ENCODE results near the gene GALNT18.

GALNT18 gene

DNA sequence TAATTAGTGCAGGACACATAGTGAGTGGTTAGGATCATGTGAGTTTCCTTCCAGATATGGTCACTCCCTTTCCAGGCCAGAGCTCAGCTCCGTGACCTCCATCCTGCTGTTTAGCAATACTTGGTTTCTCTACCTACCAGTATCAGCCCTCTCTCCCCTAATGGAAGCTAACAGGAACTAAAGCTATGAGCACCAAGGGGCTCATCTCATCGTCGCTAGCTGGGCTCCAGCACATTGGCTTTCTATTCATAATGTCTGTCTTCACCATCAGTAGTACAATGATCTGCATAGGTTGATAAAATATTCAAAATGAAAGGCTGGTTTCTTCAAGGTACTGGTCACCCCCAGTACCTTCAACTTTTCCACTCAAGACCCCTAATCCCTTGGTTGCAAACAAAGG lies 2.4 kb upstream of the GALNT18 start:
- DNase-seq (ENCODE audit: low read depth in 2 of 2): no peak

DNA sequence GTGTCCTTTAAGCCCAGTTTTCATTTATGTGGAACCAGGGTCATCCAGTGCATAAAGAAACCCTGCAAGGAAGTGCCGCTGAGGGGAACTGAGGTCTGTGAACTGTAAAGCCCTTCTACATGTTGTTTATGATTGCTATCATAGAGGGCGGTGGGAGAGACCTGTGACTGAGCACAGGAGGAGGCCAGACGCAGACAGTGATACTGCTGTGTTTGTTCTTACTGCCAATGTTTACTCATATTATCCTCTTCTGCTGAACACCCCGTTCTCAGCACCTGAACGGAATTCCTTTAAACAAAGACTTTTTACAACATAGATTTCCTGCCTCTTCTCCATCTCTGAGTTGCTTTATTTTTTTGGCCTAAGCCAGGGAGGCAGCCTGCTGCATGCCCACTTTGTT lies 967 bp upstream of the GALNT18 start:
- no peak for DNase-seq (ENCODE audit: low read depth in 2 of 2)

DNA sequence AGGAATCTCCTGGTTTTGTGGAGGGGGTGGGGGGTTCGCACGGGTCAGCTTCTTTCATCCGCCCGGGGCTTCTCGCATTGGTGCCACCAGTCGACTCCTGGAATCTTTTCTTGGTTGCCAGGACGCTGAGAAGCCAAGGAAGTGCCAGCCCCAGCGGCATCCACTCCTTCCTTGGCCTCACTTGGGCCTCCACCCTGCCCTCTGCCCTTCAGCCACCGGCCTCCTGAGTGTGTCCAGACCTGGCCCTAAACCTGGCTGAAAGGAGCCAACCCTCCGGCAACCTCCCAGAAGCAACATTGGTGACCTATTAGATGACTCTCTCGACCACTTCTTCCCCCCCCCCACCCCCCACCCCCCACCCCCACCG lies 518 bp upstream of the GALNT18 start:
- DNase-seq (ENCODE audit: low read depth in 2 of 2): no peak

DNA sequence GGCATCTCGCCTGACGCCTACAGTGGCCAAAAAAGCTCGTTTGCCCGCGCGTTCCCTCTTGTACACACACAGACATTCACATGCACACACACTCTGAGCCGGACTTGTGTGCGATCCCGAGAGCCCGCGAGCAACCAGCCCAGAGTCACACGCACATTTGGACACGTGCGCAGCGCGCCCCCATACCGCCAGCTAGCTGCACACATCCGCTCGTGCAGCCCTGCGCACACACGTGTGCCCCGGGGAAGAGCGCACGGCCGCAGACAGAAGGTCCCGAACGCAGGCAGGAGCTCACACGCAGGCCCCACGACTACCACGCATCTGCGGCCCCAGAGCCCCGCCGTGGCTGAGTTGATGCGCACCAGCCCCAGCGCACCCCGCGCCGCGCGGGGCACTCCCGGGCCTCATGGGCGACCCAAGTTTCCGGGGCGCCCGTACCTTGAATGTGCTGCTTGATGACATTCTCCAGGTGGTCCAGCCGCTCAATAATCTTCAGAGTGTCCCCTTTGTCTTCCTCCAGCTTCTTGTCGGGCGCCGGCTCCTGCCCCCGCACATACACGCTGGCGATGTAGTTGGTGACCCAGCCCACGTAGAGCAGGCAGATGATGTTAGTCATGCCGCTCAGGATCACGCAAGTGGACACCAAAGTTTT lies 758 bp downstream of the GALNT18 start:
- no peak for DNase-seq (ENCODE audit: low read depth in 2 of 2)

DNA sequence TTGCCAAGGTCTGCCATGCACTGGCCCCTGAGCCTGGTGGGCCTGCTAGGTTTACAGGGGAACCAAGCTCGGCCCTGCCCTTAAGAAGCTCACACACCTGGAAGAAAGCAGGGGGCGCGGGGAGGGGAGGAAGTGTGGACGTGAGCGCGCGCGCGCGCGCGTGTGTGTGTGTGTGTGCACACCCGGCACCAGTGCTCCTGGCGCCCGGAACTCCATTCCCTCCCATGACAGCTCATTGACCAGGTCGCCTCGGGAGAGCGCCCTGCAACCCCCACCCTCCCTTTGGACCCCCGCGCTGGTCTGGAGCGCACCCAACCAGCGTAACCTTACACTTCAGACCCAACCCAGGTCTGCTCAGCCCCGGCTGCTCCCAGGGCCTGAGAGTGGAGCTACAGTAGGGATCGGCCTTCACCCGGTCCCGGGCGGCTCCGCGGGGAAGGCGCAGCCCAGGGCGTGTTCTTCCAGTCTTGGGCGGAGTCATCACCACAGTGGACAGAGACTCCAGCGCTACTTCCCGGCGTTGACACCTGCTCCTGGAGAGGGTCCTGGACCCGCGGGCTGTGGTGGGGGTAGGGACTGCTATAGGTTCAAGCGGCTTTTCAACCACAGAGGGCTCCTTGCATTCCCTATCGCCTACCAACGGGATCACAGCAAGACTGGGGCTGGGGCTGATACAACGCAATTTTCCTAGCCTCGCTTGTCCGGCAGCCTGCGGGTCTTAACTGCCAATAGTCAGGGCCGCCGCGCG lies 1.5 kb downstream of the GALNT18 start:
- DNase-seq (ENCODE audit: low read depth in 2 of 2): no peak

DNA sequence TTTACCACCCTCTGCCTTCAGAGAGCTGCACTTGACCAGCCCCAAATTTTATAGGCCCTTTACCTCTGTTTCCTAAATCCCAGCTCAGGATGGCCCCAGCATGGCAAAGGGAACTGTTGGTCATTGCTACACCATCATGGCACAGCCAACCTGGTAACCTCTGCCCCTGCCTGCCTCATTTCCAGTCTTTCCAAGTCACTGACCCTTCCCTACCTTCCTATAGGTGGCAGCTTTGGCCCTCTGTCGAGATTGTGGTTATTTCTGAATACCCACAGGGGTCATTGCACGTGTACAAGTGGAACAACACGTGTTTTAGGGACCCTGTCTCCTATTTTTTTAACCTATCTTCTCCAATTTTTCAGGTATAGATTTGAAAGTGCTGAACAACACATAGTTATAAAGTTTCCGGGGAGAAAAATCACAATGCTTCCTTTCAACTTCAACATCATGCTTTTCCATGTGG lies 2.8 kb downstream of the GALNT18 start:
- DNase-seq (ENCODE audit: low read depth in 2 of 2): no peak

DNA sequence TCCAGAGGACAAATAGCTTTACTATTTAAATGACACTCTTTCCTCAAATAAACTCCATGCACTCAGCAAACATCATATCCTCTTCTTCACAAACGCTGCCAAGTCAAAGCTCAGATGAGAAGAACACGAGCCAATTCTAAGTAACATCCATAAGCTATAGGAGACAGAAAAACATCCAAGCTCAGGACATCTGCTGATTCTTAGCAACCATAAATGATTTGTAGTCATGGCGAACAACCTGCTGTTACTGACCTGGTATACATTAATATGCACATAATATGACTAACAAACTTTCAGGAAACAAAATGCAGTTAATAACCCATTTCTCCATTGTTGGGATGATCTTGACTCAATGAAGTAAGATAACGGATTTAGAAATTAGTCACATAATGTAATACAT lies 6.7 kb downstream of the GALNT18 start:
- no peak for DNase-seq (ENCODE audit: low read depth in 2 of 2)

DNA sequence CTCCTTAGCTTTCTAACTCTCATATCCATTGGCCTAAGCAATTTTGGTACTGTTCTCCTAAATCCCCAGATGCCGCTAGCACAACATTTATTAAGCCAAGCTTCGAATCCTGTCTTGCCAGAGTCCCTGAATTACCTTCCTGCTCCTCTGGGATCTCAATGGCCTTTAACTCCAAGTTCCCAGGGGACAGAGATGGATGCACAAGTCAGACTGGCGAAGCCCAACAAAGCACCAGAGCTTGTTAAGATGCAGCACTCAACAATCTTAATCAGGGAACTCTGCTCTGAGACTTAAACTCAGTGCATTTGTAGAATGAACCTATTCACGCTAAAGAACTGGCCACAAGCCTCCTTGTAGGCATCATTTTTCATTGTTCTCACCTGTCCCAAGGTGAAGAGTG lies 9.4 kb downstream of the GALNT18 start:
- no peak for DNase-seq (ENCODE audit: low read depth in 2 of 2)

DNA sequence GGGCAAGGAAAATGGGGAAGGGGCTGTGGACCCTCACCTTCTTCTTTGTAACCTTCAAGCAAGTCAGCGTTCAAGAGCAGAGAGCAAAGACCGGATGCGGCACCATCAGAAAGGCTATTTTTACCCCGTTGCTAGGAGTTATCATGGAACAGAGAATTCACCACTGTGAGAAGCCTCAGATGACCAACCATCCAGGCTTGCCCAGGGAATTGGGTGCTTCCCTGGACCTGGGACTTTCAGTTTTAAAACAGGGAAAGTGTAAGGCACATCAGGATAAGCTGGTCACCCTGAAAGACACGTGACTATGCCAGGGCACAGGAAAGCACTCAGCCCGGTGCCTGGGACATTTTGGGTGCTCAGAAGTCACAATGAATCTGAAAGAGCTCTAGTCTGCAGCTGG lies 10.4 kb downstream of the GALNT18 start:
- no peak for DNase-seq (ENCODE audit: low read depth in 2 of 2)

DNA sequence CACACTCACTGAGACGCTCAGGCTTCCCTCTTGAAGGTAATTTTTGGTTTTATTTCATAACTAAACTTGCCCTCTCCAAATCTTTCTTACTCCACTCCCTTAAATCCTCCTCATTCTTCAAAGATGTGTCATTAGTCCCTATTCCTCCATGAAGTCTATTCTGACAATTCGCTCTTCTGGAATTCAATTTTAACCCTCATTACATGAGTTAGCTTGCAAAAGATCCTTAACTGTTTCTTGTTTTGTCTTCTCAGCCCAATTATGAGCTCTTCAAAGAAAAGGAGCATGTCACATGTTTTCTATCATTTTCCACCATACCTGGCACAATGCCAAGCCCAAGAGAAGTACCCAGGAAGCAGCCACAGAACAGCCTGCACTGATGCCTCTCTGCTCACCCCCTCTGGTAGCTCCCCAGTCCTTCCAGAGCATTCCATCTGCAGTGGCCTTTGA lies 13.0 kb downstream of the GALNT18 start:
- no peak for DNase-seq (ENCODE audit: low read depth in 2 of 2)

DNA sequence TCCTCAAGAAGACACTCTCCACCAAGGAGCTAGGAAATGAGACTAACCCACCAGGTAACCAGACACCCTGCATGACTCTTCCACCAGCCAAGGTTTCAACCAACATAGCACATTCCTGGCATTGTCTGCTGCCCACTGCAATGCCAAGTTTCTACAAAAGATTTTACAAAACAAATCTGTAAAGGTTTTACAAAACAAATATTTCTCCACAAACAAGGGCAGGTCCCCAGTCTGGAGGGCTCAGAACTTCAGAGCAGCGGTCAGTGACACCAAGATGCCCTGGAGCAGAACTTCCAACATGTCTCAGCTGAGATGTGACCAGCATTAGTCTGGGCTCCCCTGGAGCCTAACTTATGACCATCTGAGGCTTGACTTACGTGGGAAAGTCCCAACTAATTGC lies 14.0 kb downstream of the GALNT18 start:
- no peak for DNase-seq (ENCODE audit: low read depth in 2 of 2)

DNA sequence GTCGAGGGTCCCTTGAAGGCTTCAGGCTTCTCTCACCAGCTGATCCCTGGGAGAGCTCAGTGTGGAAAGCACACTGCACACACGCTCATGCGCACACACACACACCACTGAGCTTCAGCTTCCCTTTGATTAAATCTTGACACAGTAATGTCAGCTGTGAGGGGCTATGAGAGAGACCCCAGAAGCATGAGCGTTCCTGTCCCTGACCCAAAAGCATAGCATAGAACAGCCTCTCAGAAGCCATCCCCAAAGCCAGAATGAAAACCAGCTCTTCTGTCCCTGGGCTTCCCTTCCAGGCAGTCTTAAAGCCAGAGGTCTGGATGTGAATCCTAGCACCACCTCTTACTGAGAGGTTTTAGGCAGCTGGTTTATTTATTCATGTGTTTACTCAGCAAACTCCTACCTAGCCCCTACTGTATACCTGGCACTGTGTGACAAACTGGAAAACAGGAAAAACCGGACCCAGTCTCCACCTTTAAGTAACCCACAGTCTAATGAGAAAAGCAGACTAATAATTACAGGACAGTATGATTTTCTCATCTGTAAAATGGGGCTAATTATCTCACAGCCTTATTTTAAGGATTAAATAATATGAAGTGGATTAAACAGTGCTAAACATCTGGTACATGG lies 15.9 kb downstream of the GALNT18 start:
- no peak for DNase-seq (ENCODE audit: low read depth in 2 of 2)

DNA sequence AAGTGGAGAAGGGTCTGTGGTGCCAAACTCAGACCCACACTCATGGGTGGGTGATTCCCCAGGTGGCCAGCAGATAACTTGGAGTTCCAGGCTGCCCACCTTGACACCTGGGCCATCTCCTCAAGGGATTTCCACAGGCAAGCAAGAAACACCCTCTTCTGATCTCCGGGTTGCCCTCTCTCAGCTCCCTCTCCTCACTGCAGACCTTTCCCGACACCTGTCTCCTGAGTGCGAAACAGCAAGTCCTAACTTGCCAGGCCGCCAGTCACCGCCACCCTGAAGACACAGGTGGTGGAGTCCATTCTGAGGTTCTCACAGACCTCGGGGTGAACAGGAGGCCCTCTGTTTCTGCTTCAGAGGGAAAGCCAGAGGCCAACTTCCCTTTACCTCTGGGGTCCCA lies 16.6 kb downstream of the GALNT18 start:
- DNase-seq (ENCODE audit: low read depth in 2 of 2): no peak

DNA sequence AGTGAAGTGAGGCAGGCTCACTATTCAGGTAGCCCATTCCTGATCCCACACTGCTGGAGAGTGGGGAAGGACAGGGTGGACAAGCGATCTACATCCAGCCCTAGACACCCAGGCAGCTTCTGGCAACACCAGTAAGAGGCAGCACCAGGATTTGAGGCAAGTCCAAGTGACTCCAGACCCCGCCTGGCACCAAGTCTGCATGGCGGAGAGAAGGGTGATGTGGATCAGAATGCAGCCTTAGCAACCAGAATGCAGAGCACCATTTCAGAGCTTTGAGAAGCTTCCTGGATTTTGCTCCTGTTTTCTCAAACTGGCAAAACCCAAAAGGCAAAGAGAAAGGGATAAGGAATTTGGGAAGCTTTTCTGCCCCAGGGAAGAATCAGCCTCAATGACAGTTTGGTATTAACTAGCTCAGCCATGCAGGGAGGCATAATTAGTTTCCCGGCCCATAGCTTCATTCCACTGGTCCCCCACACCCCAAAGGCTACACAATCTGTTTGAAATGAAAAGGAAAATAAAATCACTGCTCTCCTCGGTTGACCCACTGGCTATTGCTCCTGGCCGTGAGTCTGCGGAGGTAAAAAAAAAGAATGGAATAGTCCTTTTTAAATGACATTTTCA lies 17.3 kb downstream of the GALNT18 start:
- no peak for DNase-seq (ENCODE audit: low read depth in 2 of 2)

DNA sequence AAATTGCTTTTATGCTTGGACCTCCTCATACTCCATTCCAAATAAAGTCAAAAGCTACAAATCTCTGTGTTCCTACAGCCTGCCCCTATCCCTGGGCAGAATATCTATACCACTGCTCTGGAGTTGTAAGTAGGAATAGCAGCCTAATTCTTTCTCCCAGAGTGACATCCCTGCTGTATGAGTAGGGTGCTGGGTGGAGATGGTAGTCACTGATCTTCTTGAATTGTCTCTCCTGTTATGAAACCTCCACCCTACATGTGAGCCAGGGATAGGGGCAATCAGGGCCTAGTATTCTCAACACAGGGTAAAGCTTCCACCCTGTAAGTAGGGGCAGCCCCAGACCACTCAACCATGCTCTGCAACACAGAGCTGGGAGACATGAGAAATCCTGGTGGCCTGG lies 19.8 kb downstream of the GALNT18 start:
- DNase-seq (ENCODE audit: low read depth in 2 of 2): no peak

DNA sequence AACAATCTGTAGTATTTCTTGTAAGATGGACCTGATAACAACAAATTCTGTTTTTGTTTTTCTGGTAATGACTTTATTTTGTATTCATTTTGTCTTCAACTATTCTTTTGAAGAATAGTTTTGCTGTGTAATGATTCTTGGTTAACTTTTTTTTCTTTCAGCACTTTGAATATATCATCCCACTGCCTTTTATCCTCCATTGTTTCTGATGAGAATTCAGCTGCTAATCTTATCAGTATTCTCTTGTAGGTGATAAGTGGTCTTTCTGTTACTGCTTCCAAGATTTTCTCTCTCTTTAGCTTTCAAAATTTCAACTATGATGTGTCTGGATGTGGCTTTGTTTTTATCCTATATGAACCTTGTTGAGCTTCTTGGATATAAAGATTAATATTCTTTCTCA lies 21.5 kb downstream of the GALNT18 start:
- DNase-seq (ENCODE audit: low read depth in 2 of 2): no peak

DNA sequence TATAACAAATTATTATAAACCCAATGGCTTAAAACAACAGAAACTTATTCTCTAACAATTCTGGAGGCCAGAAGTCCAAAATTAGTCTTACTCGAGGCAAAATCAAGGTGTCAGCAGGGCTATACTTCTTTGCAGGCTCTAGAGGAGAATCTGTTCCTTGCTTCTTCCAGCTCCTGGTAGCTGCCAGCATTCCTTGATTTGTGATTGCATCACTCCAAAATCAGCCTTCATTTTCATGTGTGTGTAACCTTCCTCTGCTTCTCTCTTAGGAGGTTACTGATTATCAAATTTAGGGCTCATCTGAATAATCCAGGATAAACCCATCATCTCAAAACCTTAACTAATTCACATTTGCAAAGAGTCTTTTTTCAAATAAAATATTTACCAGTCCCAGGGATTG lies 23.6 kb downstream of the GALNT18 start:
- no peak for DNase-seq (ENCODE audit: low read depth in 2 of 2)

DNA sequence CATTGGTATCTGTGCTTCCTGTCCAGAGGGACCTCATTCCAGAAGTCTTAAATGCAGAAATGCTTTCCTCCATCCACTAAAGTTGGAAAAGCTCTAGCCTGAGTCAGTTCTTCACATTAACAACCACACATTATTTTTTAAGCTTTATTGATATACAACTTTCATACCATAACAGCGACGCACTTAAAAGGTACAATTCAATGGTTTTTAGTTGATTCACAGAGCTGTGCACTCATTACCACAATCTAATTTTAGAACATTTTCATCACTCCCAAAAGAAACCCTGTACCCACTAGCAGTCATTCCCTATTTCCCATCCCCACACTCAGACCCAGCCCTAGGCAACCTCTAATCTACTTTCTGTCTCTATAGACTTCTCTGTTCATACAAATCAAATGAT lies 27.6 kb downstream of the GALNT18 start:
- DNase-seq (ENCODE audit: low read depth in 2 of 2): no peak

DNA sequence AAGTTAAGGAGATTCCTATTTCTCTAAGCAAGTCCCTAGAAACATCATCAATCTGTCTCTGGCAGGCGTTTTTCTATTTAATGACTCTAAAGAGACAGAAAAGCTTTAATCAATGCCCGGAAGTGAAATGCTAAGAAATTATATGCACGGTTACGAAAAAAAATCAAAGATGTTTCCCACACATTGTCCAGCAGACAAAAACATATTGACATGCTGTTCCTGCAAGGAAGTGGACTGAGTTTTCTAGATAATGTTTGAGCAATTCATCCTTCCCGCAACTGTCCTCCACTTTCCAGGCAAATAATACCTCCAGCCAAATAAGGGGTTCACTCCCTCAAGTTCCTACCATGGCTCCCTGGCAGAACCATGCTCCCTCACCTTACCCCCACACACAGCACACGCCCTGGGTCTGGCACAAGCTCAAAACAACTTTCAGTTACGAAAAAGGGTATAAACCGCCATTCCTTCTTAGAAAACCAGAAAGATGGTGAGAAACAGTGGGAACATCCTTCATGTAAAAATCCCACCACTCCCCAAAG lies 29.6 kb downstream of the GALNT18 start:
- DNase-seq (ENCODE audit: low read depth in 2 of 2): no peak

DNA sequence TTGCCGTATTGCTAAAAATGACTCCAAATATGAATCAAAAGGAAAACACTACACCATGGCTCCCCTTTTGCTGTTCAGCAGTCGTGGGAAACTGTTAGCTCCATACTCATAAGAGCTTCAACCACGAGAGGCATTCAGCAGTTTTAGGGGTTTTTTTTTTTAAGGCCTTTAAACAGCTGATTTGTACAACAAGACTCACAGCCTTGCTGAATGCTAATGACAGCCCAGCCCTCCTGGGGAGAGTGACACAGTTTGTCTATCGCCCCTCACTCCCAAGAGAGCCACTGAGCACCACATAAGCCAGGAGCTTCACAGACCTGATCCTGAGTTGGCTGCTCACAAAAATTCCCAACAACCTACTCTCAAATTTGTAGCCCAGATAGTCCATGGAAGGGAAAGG lies 32.4 kb downstream of the GALNT18 start:
- no peak for DNase-seq (ENCODE audit: low read depth in 2 of 2)

DNA sequence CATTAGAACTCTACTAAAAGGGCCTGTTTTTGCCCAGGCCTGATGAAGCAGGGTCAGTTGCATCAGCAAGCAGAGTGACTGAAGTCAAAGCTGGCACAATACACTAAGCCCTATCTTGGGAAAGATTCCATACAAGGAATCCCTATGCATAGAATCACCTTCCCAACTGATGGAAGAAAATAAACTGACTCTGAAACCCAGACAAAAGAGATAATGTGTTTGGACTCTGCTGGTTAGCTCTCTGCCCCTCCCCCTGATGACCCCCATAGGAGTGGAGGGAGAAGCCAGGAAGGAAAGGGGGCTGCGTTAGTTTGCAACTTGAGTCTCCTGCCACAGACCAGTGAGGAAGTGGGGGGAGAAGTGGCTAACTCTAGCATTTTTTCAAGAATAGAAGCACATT lies 32.9 kb downstream of the GALNT18 start:
- DNase-seq (ENCODE audit: low read depth in 2 of 2): no peak

DNA sequence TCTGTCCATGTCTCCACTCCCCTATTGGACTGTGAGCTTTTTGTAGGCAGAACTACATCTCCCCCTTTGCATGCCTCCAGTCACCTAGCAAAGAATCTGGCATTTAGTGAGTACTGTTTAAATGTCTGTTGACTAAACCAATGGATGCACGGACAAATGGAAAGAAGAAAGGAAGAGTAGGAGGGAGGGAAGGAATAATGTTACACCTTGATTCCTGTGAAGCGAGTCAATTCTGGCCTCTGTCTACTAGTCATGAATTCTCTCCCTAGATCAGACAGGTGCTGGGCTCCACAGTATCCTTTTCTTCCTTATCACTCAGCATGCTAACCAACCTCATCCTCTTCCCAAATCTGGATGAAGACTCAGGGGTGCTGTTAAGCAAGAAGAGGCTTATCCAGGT lies 33.6 kb downstream of the GALNT18 start:
- DNase-seq (ENCODE audit: low read depth in 2 of 2): no peak

Data from stimulated activated CD8-positive, alpha-beta memory T cell treated with anti-CD3 and anti-CD28 coated beads, Interleukin-15, amount 100 ng/mL, for 4 hours (primary cell).